ENCODE data around the gene C3orf18. TPM values are rescaled to one million over a fixed set of nuclear protein-coding genes. Genes with fewer than 3 reads are reported as not detected.

Gene C3orf18
- total and polyA plus RNA-seq, 7 donors, result 7.3 to 30.1 (median 17.0) TPM

GRCh38 chr3:50525987-50526386 lies 41.6 kb downstream of the C3orf18 start:
- Histone ChIP-seq H3K36me3 (ENCODE audit: insufficient read depth in 1 of 2, low read depth in 1 of 2) (no peaks in the 10 kb centered on the region), H3K9me3 (no peaks in the 10 kb centered on the region), H3K4me3 (no peak overlapping the region), H3K4me1 (no peaks in the 10 kb centered on the region), H3K27me3 (ENCODE audit: insufficient read depth in 3 of 3, low read length in 2 of 3) (peaks cover 0 to 3% (median 3%) of the 10 kb centered on the region in 3 donors), H3K27ac (no peak overlapping the region)
- 45 to 55% (median 50%) methylated on average over 6 of the region's 6 CpGs for WGBS, 3 donors
- TF ChIP-seq CTCF (IDR thresholded peaks at IDR 0.05), result no peak
- peak in 2 of 4 donors; percentile 26 to 47 for ATAC-seq
- DNase-seq, result peak; percentile 32 to 64
- intact Hi-C loops (cut with DNase I), result no loop called here

GRCh38 chr3:50525191-50525910 lies 42.2 kb downstream of the C3orf18 start:
- 76 to 82% (median 76%) methylated on average over 8 to 9 of the region's 9 CpGs for WGBS, 3 donors
- ATAC-seq (no peak), DNase-seq (no peak)
- Histone ChIP-seq H3K4me3 (no peak overlapping the region), H3K27me3 (ENCODE audit: insufficient read depth in 3 of 3, low read length in 2 of 3) (peaks cover 0 to 3% (median 0%) of the 10 kb centered on the region in 3 donors), H3K36me3 (ENCODE audit: insufficient read depth in 1 of 2, low read depth in 1 of 2) (no peaks in the 10 kb centered on the region), H3K9me3 (no peaks in the 10 kb centered on the region), H3K4me1 (no peaks in the 10 kb centered on the region), H3K27ac (no peak overlapping the region)
- no peak for TF ChIP-seq CTCF (IDR thresholded peaks at IDR 0.05)
- intact Hi-C loops (cut with DNase I), result no loop called here

GRCh38 chr3:50524746-50525145 lies 42.8 kb downstream of the C3orf18 start:
- Histone ChIP-seq H3K27me3 (ENCODE audit: insufficient read depth in 3 of 3, low read length in 2 of 3) (peaks cover 0 to under 1% (median 0%) of the 10 kb centered on the region in 3 donors), H3K36me3 (ENCODE audit: insufficient read depth in 1 of 2, low read depth in 1 of 2) (no peaks in the 10 kb centered on the region), H3K9me3 (no peaks in the 10 kb centered on the region), H3K4me3 (no peak overlapping the region), H3K4me1 (no peaks in the 10 kb centered on the region), H3K27ac (no peak overlapping the region)
- intact Hi-C loops (cut with DNase I), result no loop called here
- WGBS, 3 donors, result 84 to 95% (median 91%) methylated on average over 5 of the region's 5 CpGs
- TF ChIP-seq CTCF (IDR thresholded peaks at IDR 0.05), result no peak
- ATAC-seq, result no peak
- DNase-seq, result no peak

GRCh38 chr3:50523279-50523811 lies 44.2 kb downstream of the C3orf18 start:
- Histone ChIP-seq H3K4me1 (no peaks in the 10 kb centered on the region), H3K4me3 (no peak overlapping the region), H3K27ac (no peak overlapping the region), H3K27me3 (ENCODE audit: insufficient read depth in 3 of 3, low read length in 2 of 3) (no peaks in the 10 kb centered on the region), H3K9me3 (no peaks in the 10 kb centered on the region), H3K36me3 (ENCODE audit: insufficient read depth in 1 of 2, low read depth in 1 of 2) (no peaks in the 10 kb centered on the region)
- TF ChIP-seq CTCF (IDR thresholded peaks at IDR 0.05), result no peak
- WGBS, 3 donors, result 26 to 39% (median 37%) methylated on average over 9 of the region's 9 CpGs
- intact Hi-C loops (cut with DNase I), result no loop called here
- DNase-seq, result no peak
- peak; percentile 44 to 78 (median 64) for ATAC-seq

Measured in psoas muscle (tissue), 8 donors.